Activated CD4-positive, alpha-beta T cell treated with anti-CD3 and anti-CD28 coated beads for 36 hours (primary cell): Measurements from ENCODE around the gene CALM1. TPM values are rescaled to one million over a fixed set of nuclear protein-coding genes. Genes with fewer than 3 reads are reported as not detected.

Experiments used
- ATAC-seq: fragments of 200-7000 bp; cut with Tn5 transposase; one replicate; pipeline ENCODE4 v1.10.0; 2021; ENCODE audit warnings: mild to moderate bottlenecking, moderate library complexity
- CTCF ChIA-PET: fragments of 350-600 bp; sonication (Branson Sonifier 250); formaldehyde crosslinking; loops from one replicate; lab custom pipeline; 2021; ENCODE audit warnings: antibody characterized with exemption; lab: Charles Lee
- POLR2A ChIA-PET: fragments of 350-600 bp; sonication (Branson Sonifier 250); formaldehyde crosslinking; loops from one replicate; lab custom pipeline; 2021; ENCODE audit warnings: antibody characterized with exemption, inconsistent platforms; lab: Charles Lee
- DNase-seq: peaks from one replicate; pipeline ENCODE4 v3.0.0-alpha.2; 2020
- H3K27ac Mint-ChIP-seq: one replicate; pipeline ENCODE4 v1.8.0; 2021; ENCODE audit warnings: mixed read lengths
- H3K27me3 Mint-ChIP-seq: one replicate; pipeline ENCODE4 v1.8.0; 2021; ENCODE audit warnings: mixed read lengths
- H3K36me3 Mint-ChIP-seq: one replicate; pipeline ENCODE4 v1.8.0; 2021; ENCODE audit warnings: low read depth, mixed read lengths
- H3K4me1 Mint-ChIP-seq: one replicate; pipeline ENCODE4 v1.8.0; 2021; ENCODE audit warnings: mixed read lengths
- H3K4me3 Mint-ChIP-seq: one replicate; pipeline ENCODE4 v1.8.0; 2021; ENCODE audit warnings: mild to moderate bottlenecking, moderate library complexity, mixed read lengths
- H3K9me3 Mint-ChIP-seq: one replicate; pipeline ENCODE4 v1.8.0; 2021; ENCODE audit warnings: low read depth, mixed read lengths
- intact Hi-C, 2 experiments: fragments of 100-400 bp; cut with DNase I in 1 of 2; cut with micrococcal nuclease in 1 of 2; formaldehyde crosslinking; loops; one replicate each; pipeline versions ENCODE4 v1.14.2 to v1.15.1; 2022 to 2024; cut with DNase I, micrococcal nuclease
- total RNA-seq, 2 experiments: library from RNA; stranded (reverse); gene quantifications; one replicate each; pipeline ENCODE4 v1.2.3, GENCODE V29; 2021

CALM1 gene
- total RNA-seq, 2 experiments from 2014 or later = 510 to 518 TPM

DNA sequence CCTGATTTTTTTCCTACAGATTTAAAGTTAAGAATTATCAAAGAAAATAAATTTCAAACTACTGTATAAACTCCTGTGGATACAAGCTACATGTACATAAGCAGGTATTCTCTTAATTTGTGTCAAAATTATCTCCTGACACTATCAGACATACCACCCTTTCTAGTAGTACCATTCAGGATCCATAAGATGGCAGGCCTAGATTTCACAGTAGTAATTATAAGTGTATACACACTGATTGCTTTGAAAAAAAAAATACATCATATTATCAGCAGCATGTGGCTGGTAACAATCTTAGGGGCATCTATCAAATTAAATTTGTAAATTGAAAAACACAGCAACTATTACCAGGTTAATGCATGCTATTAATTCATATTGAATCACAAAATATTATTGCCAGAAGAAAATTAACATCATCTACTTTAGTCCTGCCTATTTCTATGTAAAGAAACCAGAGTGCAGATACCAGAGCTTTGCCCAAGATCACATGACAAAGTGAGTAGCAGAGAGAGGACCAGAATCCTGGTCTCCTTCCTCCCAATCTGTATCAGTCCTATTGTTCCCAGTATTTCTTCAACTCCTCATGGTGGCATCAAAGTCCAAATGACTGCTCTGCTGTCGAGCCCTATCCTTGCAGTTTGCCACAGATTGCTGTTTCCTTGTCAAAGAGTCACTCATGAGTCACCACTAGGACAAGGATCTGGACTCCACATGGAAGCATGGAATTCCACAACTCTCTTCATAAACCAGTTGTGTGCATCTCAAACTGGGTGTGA, 27.7 kb upstream of the CALM1 start:
- Mint-ChIP-seq H3K27ac (no peak overlapping the region), H3K9me3 (no peaks in the 10 kb centered on the region), H3K4me3 (no peak overlapping the region), H3K36me3 (no peaks in the 10 kb centered on the region), H3K27me3 (peaks cover 2% of the 10 kb centered on the region), H3K4me1 (no peaks in the 10 kb centered on the region)
- ChIA-PET POLR2A (no interaction called here), CTCF (interaction anchor here (0.6 to 1.6 kb wide), 5 partner anchors 9 to 329 kb away, joined by 3 to 5 read pairs (median 3); no protein-coding TSS in a partner anchor)
- intact Hi-C loops = loop anchor here in 1 of 2 experiments (1.0 kb wide), 1 partner anchor 150 kb away; no protein-coding TSS in a partner anchor
- peak; percentile 66 for ATAC-seq
- DNase-seq = no peak

DNA sequence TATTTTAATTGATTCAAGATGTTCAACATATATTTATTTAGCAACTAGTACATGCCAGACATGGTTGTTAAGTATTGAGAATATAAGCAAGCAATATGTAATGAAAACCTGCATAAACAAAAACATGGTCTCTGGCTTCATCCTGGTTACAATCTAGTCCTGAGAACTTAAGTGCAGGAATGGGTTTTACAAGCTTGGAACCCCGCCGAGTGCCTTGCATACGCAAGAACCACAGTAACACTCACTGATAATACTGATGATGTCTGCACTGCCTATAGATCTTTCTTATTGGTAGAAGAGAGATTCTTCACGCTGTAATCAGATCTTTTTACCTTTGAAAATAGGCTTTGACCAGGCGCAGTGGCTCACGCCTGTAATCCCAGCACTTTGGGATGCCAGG, 22.9 kb upstream of the CALM1 start:
- no peak for DNase-seq
- no peaks in the 10 kb centered on the region for H3K4me1 Mint-ChIP-seq
- POLR2A ChIA-PET = no interaction called here
- no peak overlapping the region for H3K4me3 Mint-ChIP-seq
- H3K27me3 Mint-ChIP-seq = no peaks in the 10 kb centered on the region
- CTCF ChIA-PET = no interaction called here
- intact Hi-C loops = no loop called here
- no peaks in the 10 kb centered on the region for H3K36me3 Mint-ChIP-seq
- no peak for ATAC-seq
- H3K27ac Mint-ChIP-seq = no peak overlapping the region
- no peaks in the 10 kb centered on the region for H3K9me3 Mint-ChIP-seq

DNA sequence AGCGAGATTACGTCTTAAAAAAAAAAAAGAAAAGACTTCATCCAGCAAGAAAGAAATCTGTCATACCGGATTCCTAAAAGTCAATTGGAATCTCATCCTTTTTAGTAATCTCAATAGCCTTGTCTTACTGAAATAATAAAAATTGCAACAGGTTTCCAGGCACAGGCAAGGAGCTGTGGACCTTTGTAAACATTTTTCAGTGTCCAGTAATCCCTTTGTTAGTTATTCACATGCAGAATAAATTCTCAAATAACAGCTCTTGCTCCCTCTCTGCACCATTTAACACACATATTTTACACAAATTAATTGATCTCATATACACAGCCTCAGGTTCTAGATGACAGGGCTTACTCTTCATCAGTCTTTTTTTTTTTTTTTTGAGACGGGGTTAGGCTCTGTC, 22.0 kb upstream of the CALM1 start:
- H3K4me1 Mint-ChIP-seq = no peaks in the 10 kb centered on the region
- DNase-seq = no peak
- ChIA-PET CTCF (interaction anchor here (0.6 to 0.9 kb wide), 3 partner anchors 8 to 131 kb away, joined by 3 to 4 read pairs (median 4); no protein-coding TSS in a partner anchor), POLR2A (no interaction called here)
- no peak overlapping the region for H3K27ac Mint-ChIP-seq
- H3K36me3 Mint-ChIP-seq = no peaks in the 10 kb centered on the region
- no peaks in the 10 kb centered on the region for H3K27me3 Mint-ChIP-seq
- intact Hi-C loops = no loop called here
- H3K4me3 Mint-ChIP-seq = no peak overlapping the region
- no peak for ATAC-seq
- H3K9me3 Mint-ChIP-seq = no peaks in the 10 kb centered on the region

DNA sequence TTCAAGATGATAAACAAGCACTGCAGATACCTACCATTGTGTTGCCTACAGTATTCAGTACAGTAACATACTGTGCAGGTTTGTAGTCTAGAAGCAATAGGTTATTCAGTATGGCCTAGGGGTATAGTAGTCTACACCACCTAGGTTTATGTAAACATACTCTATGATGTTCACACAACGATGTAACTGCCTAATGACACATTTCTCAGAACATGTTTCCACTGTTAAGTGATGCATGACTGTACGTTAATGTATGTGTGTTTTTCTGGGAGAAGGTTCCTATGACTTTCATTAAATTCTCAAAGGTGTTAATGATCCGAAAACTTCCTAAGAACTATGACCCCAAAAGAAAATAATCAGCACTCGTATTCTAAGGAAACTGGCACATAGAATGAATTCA, 20.9 kb upstream of the CALM1 start:
- intact Hi-C loops = no loop called here
- no peak overlapping the region for H3K27ac Mint-ChIP-seq

DNA sequence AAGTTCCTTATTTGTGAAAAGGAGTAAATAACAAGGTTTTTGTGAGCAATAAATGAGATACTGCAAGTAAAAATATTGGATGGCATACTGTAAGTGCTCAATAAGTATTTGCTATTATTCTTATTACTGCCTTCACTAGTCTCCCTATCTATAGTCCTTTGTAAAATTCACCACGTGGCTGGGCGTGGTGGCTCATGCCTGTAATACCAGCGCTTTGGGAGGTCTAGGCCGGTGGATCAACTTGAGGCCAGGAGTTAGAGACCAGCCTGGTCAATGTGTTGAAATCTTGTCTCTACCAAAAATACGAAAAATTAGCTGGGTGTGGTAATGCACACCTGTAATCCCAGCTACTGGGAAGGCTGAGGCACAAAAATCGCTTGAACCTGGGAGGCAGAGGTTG, 18.6 kb upstream of the CALM1 start:
- no peaks in the 10 kb centered on the region for H3K36me3 Mint-ChIP-seq
- H3K27ac Mint-ChIP-seq = no peak overlapping the region
- intact Hi-C loops = no loop called here
- ChIA-PET CTCF (interaction anchor here (0.7 to 1.4 kb wide), 2 partner anchors 9 to 10 kb away, joined by 3 read pairs; no protein-coding TSS in a partner anchor), POLR2A (interaction anchor here (1.0 kb wide), 1 partner anchor 21 kb away, joined by 7 read pairs; no protein-coding TSS in a partner anchor)
- no peaks in the 10 kb centered on the region for H3K27me3 Mint-ChIP-seq
- ATAC-seq (no peak), DNase-seq (no peak)
- peaks cover 3% of the 10 kb centered on the region for H3K4me1 Mint-ChIP-seq
- H3K4me3 Mint-ChIP-seq = no peak overlapping the region
- H3K9me3 Mint-ChIP-seq = no peaks in the 10 kb centered on the region

More for the DNA sequence above, 20.9 kb upstream of the CALM1 start:
- no peaks in the 10 kb centered on the region for H3K36me3 Mint-ChIP-seq
- no peaks in the 10 kb centered on the region for H3K9me3 Mint-ChIP-seq
- DNase-seq = no peak
- ChIA-PET POLR2A (no interaction called here), CTCF (no interaction called here)
- H3K27me3 Mint-ChIP-seq = no peaks in the 10 kb centered on the region
- peak; percentile 19 for ATAC-seq
- no peak overlapping the region for H3K4me3 Mint-ChIP-seq
- peaks cover 3% of the 10 kb centered on the region for H3K4me1 Mint-ChIP-seq

DNA sequence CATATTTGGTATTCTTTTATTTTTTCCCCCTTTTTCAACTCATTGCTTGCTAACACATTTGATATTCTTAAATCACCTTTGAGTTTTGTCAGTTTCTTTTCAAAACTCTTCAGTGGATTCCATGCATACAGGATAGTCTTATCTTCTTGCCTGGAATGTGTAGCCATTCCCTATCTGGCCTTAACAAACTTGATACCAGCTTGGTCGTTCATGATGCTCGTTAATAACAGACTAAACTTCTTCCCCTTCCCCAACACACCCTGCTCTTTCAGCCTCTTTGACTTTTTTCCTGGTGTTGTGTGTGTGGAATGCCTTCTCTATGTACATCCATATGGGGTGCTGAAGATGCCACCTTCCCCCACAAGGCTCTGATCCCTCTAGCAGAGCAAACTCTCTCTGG, 17.7 kb upstream of the CALM1 start:
- intact Hi-C loops = no loop called here
- no peak overlapping the region for H3K4me3 Mint-ChIP-seq
- peaks cover 5% of the 10 kb centered on the region for H3K4me1 Mint-ChIP-seq
- ChIA-PET CTCF (interaction anchor here (0.7 kb wide), 1 partner anchor 21 kb away, joined by 3 read pairs; no protein-coding TSS in a partner anchor), POLR2A (interaction anchor here (1.0 kb wide), 1 partner anchor 21 kb away, joined by 7 read pairs; no protein-coding TSS in a partner anchor)
- H3K36me3 Mint-ChIP-seq = no peaks in the 10 kb centered on the region
- H3K27ac Mint-ChIP-seq = no peak overlapping the region
- no peaks in the 10 kb centered on the region for H3K27me3 Mint-ChIP-seq
- ATAC-seq = no peak
- no peaks in the 10 kb centered on the region for H3K9me3 Mint-ChIP-seq
- no peak for DNase-seq

DNA sequence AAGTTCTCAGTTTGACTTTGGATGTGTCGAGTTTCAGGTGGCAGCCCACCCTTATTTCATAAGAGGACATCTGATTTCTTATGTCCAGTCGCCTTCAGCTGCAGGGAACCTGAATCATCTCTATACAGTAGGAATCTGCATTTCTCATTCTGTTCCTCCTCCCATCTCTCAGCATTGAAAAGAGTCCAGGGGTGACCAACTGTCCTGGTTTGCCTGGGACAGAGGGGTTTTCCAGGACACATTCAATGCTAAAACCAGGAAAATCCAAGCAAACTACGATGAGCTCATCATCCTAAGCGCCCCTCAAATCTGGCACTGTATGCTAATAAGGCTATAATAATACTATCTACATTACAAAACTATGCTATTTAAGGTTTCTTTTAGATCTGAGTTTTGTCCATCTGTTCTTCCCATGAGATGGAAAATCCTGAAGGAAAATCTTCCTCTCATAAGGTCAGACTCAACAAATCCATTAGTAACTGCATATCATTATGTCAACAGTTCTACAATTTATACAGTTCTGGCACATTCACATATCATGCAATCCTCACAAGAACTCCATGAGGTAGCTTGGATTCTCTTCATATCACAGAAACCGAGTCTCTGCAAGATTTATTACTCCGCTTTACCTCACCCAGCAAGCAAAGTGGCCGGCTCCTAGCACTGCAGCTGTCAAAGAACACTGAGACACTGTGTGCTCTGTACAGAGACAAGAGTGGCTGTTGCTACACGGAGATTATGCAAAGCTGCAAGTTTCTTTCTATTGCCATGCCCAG, 15.6 kb upstream of the CALM1 start:
- Mint-ChIP-seq H3K27ac (peak overlapping the region; percentile 29), H3K4me1 (peaks cover 20% of the 10 kb centered on the region), H3K36me3 (no peaks in the 10 kb centered on the region), H3K4me3 (no peak overlapping the region), H3K9me3 (no peaks in the 10 kb centered on the region), H3K27me3 (no peaks in the 10 kb centered on the region)
- DNase-seq = no peak
- POLR2A ChIA-PET = interaction anchor here (0.6 to 4.0 kb wide), 6 partner anchors 9 to 959 kb away, joined by 3 to 36 read pairs (median 4); partner anchors contain the start of gene CALM1
- ATAC-seq = no peak
- CTCF ChIA-PET = interaction anchor here (1.6 to 2.4 kb wide), 4 partner anchors 14 to 377 kb away, joined by 4 to 10 read pairs (median 4); partner anchors contain the start of gene CALM1
- intact Hi-C loops = loop anchor here (5.0 to 10.0 kb wide), 9 partner anchors 124 to 1036 kb away; partner anchors contain the start of genes CCDC88C (in 1 of the 2), FOXN3 (in 1 of the 2), PSMC1 (in 1 of the 2) and TDP1 (in 1 of the 2)

DNA sequence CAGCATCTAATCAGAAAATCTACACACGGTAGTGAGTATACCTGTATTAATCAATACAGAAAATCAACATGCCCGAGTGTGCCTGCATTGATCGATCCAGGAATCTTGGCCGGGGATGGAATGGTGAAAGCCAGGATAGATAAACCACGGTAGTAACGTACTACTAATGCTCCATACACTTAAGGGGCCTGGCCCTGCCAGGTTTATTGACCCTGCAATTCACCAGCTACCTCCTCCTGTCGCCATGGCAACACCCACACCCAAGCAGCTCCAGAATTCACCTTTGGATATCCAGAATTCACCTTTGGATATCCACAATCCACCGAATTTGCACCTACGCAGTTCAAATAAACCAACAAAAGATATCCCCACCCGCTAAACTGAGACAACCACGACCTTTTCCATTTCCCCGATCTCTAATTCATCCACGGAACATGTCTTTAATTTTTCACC, 14.8 kb upstream of the CALM1 start:
- H3K4me3 Mint-ChIP-seq = no peak overlapping the region
- intact Hi-C loops = loop anchor here (5.0 to 10.0 kb wide), 9 partner anchors 125 to 1035 kb away; partner anchors contain the start of genes CCDC88C (in 1 of the 2), FOXN3 (in 1 of the 2), PSMC1 (in 1 of the 2) and TDP1 (in 1 of the 2)

DNA sequence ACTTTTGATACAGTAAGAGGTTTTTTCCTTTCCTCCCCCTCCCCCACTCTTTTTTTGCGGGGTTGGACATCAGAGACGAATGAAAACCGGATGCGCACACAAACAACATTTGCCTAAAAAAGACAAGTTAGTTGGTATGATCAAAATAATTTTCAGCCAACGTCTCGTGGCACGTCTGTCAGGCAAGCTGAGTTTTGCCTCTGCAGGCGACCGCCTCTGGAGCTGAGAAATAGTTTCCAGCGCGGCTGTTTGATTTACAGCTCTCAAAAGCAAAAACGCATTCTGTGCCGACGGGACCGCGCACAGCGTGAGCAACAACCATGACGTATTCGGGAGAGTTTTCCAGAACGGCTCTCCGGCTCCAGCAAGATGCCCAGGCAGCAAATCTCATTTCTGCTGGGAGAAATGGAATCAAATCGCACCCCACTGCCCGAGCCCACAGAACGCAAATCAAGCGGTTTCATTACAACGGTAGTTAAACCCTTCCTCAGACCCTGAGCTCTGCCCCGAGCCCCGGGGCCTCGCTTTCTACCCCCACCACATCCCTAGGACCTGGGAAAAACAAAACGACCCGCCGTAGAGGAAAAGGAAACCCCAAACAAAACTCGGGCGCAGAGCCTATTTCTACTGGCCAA, 14.2 kb upstream of the CALM1 start:
- Mint-ChIP-seq H3K36me3 (no peaks in the 10 kb centered on the region), H3K4me3 (no peak overlapping the region), H3K27me3 (no peaks in the 10 kb centered on the region), H3K9me3 (no peaks in the 10 kb centered on the region), H3K4me1 (peaks cover 23% of the 10 kb centered on the region), H3K27ac (no peak overlapping the region)
- POLR2A ChIA-PET = interaction anchor here (0.5 to 4.0 kb wide), 11 partner anchors 14 to 587 kb away, joined by 3 to 36 read pairs (median 4); partner anchors contain the start of gene CALM1
- ATAC-seq = peak; percentile 27
- CTCF ChIA-PET = interaction anchor here (0.6 to 2.4 kb wide), 8 partner anchors 8 to 376 kb away, joined by 3 to 10 read pairs (median 4); partner anchors contain the start of gene CALM1
- peak; percentile 87 for DNase-seq
- intact Hi-C loops = loop anchor here (1.0 to 10.0 kb wide), 17 partner anchors 14 to 1035 kb away; partner anchors contain the start of genes PSMC1 (in 2 of the 2), CALM1 (in 1 of the 2), CCDC88C (in 1 of the 2) and FOXN3 (in 1 of the 2)

More for the DNA sequence above, 14.8 kb upstream of the CALM1 start:
- Mint-ChIP-seq H3K4me1 (peaks cover 23% of the 10 kb centered on the region), H3K9me3 (no peaks in the 10 kb centered on the region), H3K36me3 (no peaks in the 10 kb centered on the region), H3K27me3 (no peaks in the 10 kb centered on the region), H3K27ac (no peak overlapping the region)
- ChIA-PET POLR2A (interaction anchor here (0.5 to 4.0 kb wide), 9 partner anchors 14 to 588 kb away, joined by 3 to 36 read pairs (median 4); partner anchors contain the start of gene CALM1), CTCF (interaction anchor here (0.8 to 2.4 kb wide), 6 partner anchors 13 to 376 kb away, joined by 3 to 10 read pairs (median 4); partner anchors contain the start of gene CALM1)
- ATAC-seq (no peak), DNase-seq (peak; percentile 48)
